HG03457 (cell line): Measurements from ENCODE around the gene TRABD2A.
"Not testable (repeated sequence)": the region's sequence is repeated elsewhere in the genome, so short reads cannot be mapped to it uniquely, and the experiment has no call there.

ENCODE experiments used
- ATAC-seq: cut with Tn5 transposase; IDR thresholded peaks from one replicate; pipeline ENCODE4 v1.9.1; 2021; ENCODE audit warnings: moderate number of reproducible peaks; ENCODE audit not compliant: unreplicated experiment

TRABD2A gene

DNA sequence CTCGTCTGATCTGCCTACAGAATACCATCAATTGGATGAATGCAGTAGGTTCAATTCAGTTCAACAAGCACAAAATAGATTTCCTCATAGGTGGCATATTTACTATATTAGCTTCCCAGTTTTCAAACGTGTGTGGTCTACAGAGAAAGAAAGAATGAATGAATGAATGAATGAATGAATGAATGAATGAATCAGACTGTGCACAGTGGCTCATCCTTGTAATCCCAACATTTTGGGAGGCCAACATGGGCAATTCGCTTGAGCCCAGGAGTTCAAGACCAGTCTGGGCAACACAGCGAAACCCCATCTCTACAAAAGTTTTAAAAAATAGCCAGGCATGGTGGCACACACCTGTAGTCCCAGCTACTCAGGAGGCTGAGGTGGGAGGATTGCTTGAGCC, 94.9 kb downstream of the TRABD2A start:
- no peak for ATAC-seq

DNA sequence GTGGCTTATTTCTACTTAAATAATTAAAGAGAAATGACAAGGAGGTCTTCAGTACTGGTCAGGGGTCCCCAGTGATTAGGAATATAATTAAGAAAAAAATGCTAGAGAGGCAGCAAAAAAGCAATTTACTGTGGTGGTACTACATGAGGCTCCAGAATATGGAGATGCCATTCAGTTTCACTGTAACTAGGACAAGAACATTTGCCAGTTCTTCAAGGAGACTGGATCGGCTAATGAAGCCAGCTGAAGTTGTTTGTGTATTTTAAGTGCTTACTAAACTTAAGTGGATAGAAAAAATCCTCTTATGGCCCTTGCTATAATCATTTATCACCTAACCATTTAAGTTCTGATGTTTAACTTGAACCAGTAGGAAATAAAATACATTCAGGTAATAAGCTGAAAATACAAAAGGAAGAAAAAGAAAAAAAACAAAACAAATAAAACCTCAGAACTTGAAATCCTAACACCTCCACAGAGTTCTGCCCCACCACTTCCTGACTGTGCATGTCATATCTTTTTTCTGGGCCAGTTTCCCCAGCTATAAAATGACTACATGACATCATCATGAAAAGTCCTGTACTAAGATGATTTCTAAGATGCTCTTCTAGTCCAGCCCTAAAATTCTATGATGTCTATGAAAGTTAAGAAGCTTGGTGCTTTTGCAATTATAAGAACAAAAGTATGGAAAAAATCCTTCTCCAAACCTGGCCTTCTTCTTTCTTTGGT, 98.0 kb downstream of the TRABD2A start:
- ATAC-seq = no peak

DNA sequence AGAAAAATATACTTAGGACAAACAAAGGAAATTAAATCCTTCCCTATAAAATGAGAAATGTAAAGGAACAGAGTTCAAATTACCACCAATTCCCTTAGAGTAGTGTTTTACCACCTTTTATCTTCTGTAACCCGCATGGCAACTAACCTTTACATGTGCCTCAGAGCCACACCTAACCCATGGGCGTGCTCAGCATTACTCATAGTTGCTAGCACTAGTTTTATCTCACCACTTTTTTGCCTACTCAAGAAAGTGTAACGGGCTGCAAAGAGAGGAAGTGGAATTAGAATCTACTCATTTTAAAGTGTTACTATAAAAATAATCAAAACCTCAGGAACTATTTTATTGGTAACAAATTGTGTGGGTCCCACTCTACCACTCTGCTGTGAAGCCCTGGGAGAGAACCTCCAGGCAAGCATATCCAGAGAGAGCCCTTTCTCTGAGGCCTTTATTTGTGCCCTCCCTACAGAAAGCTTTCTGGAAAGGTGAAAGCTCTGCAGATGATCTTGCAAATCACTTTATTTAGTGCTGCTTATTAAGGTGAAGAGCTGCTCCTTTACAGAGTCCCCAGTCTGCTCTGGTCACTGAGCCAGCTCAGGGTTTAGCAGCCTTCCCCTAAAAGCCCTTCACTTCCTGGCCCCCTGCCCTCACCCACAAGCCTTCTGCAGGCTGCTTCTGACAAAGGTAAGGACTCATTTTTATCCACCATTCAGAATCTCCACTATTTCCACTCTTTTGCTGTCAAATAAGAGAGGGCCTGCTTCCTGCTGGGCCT, 98.8 kb downstream of the TRABD2A start:
- peak; percentile 65 for ATAC-seq

DNA sequence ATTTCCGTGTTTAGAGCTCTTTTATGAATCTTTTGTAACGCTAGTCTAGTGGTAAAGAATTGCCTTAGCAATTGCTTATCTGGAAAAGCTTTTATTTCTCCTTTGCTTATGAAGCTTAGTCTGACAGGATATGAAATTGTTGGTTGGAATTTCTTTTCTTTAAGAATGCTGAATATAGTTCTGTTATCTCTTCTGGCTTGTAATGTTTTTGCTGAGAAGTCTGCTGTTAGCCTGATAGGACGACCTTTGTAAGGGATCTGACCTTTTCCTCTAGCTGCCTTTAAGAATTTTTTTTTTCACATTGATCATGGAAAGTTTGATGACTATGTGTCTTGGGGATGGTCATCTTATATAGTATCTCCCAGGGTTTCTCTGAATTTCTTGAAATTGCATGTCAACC, 101.1 kb downstream of the TRABD2A start:
- no peak for ATAC-seq

DNA sequence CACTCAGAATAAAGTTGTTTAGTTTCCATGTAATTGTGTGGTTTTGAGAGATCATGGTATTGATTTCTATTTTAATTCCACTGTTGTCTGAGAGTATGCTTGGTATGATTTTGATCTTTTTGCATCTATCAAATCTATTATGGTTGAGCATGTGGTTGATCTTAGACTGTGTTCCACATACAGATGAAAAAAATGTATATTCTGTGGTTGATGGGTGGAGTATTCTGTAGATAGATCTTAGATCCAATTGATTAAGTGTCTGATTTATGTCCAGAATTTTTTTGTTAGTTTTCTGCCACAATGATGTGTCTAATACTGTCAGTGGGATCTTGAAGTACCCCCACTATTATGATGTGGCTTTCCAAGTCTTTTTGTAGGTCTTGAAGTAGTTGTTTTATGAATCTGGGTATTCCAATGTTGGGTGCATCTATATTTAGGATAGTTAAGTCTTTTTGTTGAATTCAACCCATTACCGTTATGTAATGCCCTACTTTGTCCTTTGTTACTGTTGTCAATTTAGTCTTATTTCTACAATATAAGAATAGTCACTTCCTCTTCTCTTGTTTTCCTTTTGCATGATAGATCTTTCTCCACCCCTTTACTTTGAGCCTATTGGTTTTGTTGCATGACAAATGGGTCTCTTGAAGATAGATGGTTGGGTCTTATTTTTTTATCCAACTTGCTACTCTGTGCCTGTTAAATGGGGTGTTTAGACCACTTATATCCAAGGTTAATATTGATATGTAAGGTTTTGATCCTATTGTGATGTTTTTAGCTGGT, 101.8 kb downstream of the TRABD2A start:
- no peak for ATAC-seq

DNA sequence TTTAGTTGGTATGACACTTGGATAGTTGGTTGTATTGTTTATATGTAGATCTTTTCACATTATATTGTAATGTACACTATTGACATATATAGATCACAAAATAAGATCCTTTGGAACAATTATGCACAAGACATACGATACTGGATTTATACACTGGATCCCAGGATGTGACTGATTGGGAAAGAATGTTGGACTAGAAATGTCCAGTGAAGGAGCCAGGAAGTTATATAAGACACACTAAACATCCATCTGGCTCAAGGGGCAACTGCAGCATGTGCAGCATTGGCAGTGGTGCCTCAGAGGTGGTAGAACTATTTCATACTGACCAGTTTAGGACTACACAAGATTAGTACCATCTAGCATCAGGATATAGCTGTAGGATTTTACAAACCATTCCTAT, 104.9 kb downstream of the TRABD2A start:
- no peak for ATAC-seq

DNA sequence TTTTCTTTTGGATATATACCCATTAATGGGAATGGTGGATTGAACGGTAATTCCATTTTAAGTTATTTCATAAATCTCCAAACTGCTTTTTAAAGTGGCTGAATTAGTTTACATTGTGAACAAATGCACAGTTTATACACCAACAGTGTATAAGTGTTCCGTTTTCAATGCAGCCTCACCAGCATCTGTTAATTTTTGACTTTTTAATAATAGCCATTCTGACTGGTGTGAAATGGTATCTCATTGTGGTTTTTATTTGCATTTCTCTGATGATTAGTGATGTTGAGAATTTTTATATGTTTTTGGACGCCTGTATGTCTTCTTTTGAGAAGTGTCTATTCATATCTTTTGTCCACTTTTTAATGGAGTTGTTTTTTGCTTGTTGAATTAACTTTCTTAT, 107.3 kb downstream of the TRABD2A start:
- not testable (repeated sequence) for ATAC-seq
